Stromal cell of bone marrow (primary cell): ENCODE measurements around the gene RPL7A.
"Not testable (repeated sequence)": the region's sequence is repeated elsewhere in the genome, so short reads cannot be mapped to it uniquely, and the experiment has no call there.

ENCODE experiments used
- DNase-seq: peaks from one replicate; pipeline ENCODE4 v3.0.0-alpha.2; 2012; ENCODE audit warnings: low read depth

The RPL7A gene

DNA sequence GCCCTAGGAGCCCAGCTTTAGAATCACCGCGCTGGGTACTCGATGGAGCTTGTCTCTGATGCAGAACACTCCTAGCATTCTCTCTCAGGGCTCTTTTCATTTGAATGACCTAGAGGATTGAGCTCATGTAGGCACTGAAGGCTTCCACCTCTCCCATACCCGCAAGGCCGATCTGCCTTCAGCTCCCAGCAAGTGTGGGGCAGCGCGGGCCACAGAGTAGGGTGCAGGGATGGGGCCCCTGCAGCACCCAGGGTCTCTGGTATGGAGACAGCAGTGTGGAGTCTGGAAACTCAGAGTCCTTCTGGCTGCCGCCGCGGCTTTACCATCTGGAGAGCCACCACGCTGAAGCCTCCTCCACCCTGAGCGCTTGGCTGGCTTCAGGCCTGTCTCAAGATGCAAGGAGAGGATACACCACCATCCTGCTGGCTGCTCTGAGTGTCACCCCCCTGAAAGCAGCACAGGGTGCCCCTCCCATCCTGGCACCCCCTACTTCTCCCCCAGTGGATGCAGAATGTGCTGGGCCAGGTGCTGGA lies 41.1 kb downstream of the RPL7A start:
- DNase-seq: no peak

DNA sequence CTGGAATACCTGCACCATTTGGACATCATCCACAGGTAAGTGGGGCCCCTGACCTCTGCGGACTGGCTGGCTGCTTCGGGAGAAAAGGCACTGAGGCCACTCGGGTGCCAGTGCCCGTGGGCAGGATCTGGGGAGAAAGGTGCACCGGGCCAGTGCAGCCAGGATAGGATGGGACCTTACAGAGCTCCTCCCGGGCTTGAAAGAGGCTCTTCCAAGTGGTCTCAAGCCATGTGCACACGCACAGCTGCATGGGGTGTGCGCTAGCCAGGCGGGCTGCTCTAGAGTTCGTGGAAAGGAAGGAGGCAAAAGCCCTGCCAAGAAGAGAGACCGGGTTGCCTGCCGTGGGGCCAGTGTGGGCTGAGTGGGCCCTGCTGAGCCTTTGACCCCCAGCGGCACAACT lies 41.5 kb downstream of the RPL7A start:
- no peak for DNase-seq

- DNase-seq: no peak
These were observed 42.7 kb downstream of the RPL7A start for GRCh38 chr9:133390713-133391112.

GRCh38 chr9:133391449-133391848 lies 43.4 kb downstream of the RPL7A start:
- not testable (repeated sequence) for DNase-seq

- not testable (repeated sequence) for DNase-seq
These were observed 44.3 kb downstream of the RPL7A start for GRCh38 chr9:133392308-133392707.

- DNase-seq: no peak
These were observed 45.4 kb downstream of the RPL7A start for GRCh38 chr9:133393399-133393798.

- DNase-seq: no peak
These were observed 46.8 kb downstream of the RPL7A start for GRCh38 chr9:133394687-133395271.

GRCh38 chr9:133396952-133397351 lies 48.9 kb downstream of the RPL7A start:
- DNase-seq: no peak

- no peak for DNase-seq
These were observed 49.4 kb downstream of the RPL7A start for GRCh38 chr9:133397370-133397769.

DNA sequence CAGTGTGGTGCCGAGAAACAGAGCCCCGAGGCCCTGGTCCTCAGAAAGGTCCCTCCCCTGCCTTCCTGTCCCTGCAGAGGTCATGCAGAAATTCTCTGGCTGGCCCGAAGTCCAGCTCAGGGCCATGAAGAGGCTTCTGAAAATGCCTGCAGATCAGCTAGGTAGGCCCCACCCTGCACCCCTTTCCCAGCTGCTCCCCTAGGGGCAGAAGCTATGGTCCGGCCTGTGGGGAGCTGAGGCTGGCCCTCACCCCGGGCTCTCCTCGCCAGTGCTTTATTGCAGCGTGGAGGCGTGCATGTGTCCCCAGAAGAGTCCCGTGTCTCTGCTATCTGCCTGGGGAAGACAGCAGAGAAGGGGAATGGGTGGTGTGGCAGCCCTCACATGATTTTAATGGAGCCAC lies 49.9 kb downstream of the RPL7A start:
- no peak for DNase-seq

DNA sequence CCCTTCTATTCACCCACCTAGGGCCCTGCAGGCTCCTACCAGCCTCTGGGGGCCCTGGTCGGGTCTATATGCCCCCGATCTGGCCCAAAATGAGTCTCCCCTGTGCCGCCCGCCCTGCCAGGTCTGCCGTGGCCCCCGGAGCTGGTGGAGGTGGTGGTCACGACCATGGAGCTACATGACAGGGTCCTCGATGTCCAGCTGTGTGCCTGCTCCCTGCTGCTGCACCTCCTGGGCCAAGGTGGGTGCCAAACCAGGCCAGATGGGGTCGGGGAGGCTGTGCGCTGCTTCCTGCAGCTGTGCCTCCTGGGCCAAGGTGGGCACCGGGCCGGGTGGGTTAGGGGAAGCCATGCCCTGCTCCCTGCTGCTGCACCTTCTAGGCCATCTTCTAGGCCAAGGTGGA lies 52.3 kb downstream of the RPL7A start:
- DNase-seq: no peak
